ENCODE measurements around the gene CRIP1. TPM values are rescaled to one million over a fixed set of nuclear protein-coding genes. Genes with fewer than 3 reads are reported as not detected.
A peak's percentile ranks its signal among the peaks of the same experiment; 100 is the strongest.

Gene CRIP1
- total RNA-seq, 1 experiment from 2014 or later, result 48.7 TPM

- Histone ChIP-seq H3K79me2 (ENCODE audit: low read length) (peaks cover 8% of the 10 kb centered on the region), H3K9ac (ENCODE audit: low read length) (peak overlapping the region; percentile 66), H3K9me3 (ENCODE audit: low read length) (no peaks in the 10 kb centered on the region), H2AFZ (ENCODE audit: low read length) (no peak overlapping the region), H3K9me2 (replicated peaks; ENCODE audit: low read length) (no peaks in the 10 kb centered on the region), H3K36me3 (ENCODE audit: low read depth, low read length) (no peaks in the 10 kb centered on the region), H3K27me3 (ENCODE audit: low read length) (no peaks in the 10 kb centered on the region), H3K4me1 (ENCODE audit: insufficient read depth, low read length) (peaks cover 50% of the 10 kb centered on the region), H3K4me2 (ENCODE audit: low read length) (peak overlapping the region; percentile 85), H3K27ac (ENCODE audit: low read length) (peak overlapping the region; percentile 69), H3K4me3 (ENCODE audit: low read length) (peak overlapping the region; percentile 82), H3F3A (ENCODE audit: low read length, unreplicated experiment) (no peaks in the 10 kb centered on the region), H4K20me1 (ENCODE audit: low read length) (no peaks in the 10 kb centered on the region)
- intact Hi-C loops (cut with micrococcal nuclease), result no loop called here
- ATAC-seq (no peak), DNase-seq (no peak)
- POLR2A ChIA-PET (ENCODE audit: unreplicated experiment), result no interaction called here
- BruUV-seq (replicated peaks), result no TSS peak
- CTCF ChIA-PET, result no interaction called here
- no peak for TF ChIP-seq EZH2phosphoT487 (IDR thresholded peaks at IDR 0.05; ENCODE audit: borderline replicate concordance, low read length)
- no peak for TF ChIP-seq CTCF (conservative IDR thresholded peaks at IDR 0.05; ENCODE audit: low read depth, low read length)
- TF ChIP-seq EZH2 (IDR thresholded peaks at IDR 0.05; ENCODE audit: low read length, unreplicated experiment), result no peak
Observed at GRCh38 chr14:105476831-105477659, 9.6 kb upstream of the CRIP1 start.

GRCh38 chr14:105477660-105478397, 8.9 kb upstream of the CRIP1 start:
- POLR2A ChIA-PET (ENCODE audit: unreplicated experiment), result no interaction called here
- H3K9ac ChIP-seq (ENCODE audit: low read length), result no peak overlapping the region
- no peak for TF ChIP-seq CTCF (conservative IDR thresholded peaks at IDR 0.05; ENCODE audit: low read depth, low read length)
- no peak for TF ChIP-seq EZH2phosphoT487 (IDR thresholded peaks at IDR 0.05; ENCODE audit: borderline replicate concordance, low read length)
- no peak for TF ChIP-seq EZH2 (IDR thresholded peaks at IDR 0.05; ENCODE audit: low read length, unreplicated experiment)
- CTCF ChIA-PET, result no interaction called here
- DNase-seq (no peak), ATAC-seq (no peak)
- BruUV-seq (replicated peaks), result no TSS peak
- H3K9me3 ChIP-seq (ENCODE audit: low read length), result no peaks in the 10 kb centered on the region
- H2AFZ ChIP-seq (ENCODE audit: low read length), result no peak overlapping the region
- H3K4me3 ChIP-seq (ENCODE audit: low read length), result no peak overlapping the region
- no peaks in the 10 kb centered on the region for H3K27me3 ChIP-seq (ENCODE audit: low read length)
- H3K79me2 ChIP-seq (ENCODE audit: low read length), result peaks cover 8% of the 10 kb centered on the region
- no peaks in the 10 kb centered on the region for H3K36me3 ChIP-seq (ENCODE audit: low read depth, low read length)
- intact Hi-C loops (cut with micrococcal nuclease), result no loop called here
- no peak overlapping the region for H3K27ac ChIP-seq (ENCODE audit: low read length)
- no peaks in the 10 kb centered on the region for H3K9me2 ChIP-seq (replicated peaks; ENCODE audit: low read length)
- H3K4me1 ChIP-seq (ENCODE audit: insufficient read depth, low read length), result peaks cover 53% of the 10 kb centered on the region
- H3K4me2 ChIP-seq (ENCODE audit: low read length), result peak overlapping the region; percentile 85; the same call in 1 of the 2 replicates
- H3F3A ChIP-seq (ENCODE audit: low read length, unreplicated experiment), result no peaks in the 10 kb centered on the region
- no peaks in the 10 kb centered on the region for H4K20me1 ChIP-seq (ENCODE audit: low read length)
